Activated CD8-positive, alpha-beta memory T cell treated with anti-CD3 and anti-CD28 coated beads, Interleukin-2, amount 50 U/mL, for 48 hours (primary cell): ENCODE measurements around the gene MACROD1.

Experiments
- DNase-seq: peaks from one replicate; pipeline ENCODE4 v3.0.0-alpha.2; 2020

Gene MACROD1

GRCh38 chr11:64128255-64129006 is 37.5 kb downstream of the MACROD1 start:
- DNase-seq: no peak

DNA sequence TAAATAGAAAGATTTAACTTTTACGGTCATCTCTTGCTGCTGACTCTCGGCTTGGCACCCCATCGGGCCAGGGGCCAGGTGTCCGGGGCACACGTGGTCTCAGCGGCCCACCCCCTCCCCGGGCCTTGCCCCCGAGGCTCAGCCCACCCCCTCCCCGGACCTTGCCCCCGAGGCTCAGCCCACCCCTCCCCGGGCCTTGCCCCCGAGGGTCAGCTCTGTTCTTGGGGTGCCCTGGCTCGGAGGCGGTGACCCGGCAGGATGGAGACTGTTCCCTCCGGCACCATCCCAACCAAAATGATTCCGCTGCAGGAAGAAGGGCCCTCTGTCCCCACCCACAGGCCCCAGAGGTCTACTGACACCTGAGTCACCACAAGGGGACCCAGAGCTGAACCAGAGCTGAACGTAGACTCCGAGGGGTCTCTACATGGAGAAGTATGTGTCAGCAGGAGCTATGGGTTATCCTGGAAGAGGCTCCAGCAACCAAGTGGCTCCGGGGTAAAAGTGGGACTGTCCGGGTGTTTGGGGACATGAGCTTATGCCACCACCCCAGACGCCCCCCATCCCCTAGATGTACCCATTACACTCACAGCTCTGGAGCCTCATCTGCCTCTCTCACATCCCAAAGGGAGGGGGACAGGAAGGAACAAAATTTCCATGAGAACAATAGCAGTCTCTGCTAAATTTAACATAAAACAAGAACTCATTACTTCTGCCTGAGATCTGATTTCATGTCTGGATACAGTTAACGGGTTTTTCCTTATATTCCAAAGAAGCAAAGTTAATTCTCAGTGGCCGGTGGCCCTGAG is 38.4 kb downstream of the MACROD1 start:
- no peak for DNase-seq

GRCh38 chr11:64126796-64127195 is 39.1 kb downstream of the MACROD1 start:
- DNase-seq: no peak

GRCh38 chr11:64126371-64126770 is 39.5 kb downstream of the MACROD1 start:
- DNase-seq: no peak

- no peak for DNase-seq
Measured at GRCh38 chr11:64125676-64126075, 40.2 kb downstream of the MACROD1 start.

DNA sequence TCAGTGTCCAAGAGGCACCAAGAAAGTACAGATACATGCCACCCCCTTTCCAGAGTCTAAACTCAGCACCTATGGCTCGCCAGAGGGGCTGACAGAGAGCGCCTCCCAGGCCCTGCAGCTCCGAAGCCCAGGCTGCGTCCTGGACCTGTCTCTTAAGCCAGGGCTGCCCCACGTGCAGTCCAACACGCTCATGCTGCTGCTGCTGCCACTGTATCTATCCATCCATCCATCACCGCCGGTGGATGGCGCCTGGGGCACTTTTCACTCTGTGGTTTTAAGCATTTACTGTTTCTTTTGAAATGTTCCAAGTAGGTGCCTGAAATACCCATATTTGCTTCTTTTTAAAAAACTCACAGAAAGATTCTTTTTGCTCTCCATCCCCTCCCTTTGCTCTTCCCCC is 41.8 kb downstream of the MACROD1 start:
- no peak for DNase-seq

GRCh38 chr11:64123679-64124078 is 42.2 kb downstream of the MACROD1 start:
- DNase-seq: no peak

GRCh38 chr11:64122411-64123410 is 43.2 kb downstream of the MACROD1 start:
- DNase-seq: no peak

GRCh38 chr11:64121663-64122410 is 44.1 kb downstream of the MACROD1 start:
- no peak for DNase-seq

- no peak for DNase-seq
Measured at GRCh38 chr11:64120951-64121569, 44.9 kb downstream of the MACROD1 start.

- DNase-seq: no peak
Measured at GRCh38 chr11:64119700-64120099, 46.2 kb downstream of the MACROD1 start.

DNA sequence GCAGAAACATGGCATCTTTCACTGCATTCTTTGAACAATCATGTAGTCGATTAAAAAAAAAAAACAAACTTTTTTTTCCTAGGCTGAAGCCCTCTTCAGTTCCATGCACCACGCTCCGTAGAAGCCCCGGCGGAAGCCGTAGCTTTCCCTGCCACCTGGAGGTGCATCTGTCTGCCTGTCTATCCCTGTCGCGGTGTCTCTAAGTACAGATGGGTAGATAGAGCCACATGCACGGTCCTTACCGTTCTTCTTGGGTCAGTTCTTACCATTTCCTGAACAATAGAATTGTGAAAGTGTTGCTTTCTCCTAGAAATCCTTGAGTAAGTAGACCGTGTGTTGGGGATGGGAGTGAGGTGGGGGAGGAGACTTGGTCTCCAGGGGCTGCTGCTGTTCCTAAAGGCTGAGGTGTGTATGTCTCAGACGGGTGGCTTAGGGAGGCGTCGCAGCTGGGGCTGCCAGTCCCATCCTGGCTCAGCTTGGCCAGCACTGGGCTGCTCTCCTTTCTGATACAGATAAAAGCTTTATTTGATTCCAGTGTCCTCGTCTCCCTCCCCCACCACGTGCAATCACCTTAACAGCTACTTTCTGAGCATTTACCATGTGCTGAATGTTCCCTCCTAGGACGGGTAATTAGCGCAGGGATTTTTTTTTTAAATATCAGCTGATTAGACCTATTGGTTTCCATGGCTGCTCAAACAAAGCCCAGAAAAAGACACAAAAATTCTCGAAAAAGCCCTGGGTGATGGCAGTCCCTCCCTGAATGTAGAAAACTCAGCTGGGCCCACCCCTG is 46.8 kb downstream of the MACROD1 start:
- DNase-seq: no peak

GRCh38 chr11:64117763-64118459 is 48.0 kb downstream of the MACROD1 start:
- no peak for DNase-seq

DNA sequence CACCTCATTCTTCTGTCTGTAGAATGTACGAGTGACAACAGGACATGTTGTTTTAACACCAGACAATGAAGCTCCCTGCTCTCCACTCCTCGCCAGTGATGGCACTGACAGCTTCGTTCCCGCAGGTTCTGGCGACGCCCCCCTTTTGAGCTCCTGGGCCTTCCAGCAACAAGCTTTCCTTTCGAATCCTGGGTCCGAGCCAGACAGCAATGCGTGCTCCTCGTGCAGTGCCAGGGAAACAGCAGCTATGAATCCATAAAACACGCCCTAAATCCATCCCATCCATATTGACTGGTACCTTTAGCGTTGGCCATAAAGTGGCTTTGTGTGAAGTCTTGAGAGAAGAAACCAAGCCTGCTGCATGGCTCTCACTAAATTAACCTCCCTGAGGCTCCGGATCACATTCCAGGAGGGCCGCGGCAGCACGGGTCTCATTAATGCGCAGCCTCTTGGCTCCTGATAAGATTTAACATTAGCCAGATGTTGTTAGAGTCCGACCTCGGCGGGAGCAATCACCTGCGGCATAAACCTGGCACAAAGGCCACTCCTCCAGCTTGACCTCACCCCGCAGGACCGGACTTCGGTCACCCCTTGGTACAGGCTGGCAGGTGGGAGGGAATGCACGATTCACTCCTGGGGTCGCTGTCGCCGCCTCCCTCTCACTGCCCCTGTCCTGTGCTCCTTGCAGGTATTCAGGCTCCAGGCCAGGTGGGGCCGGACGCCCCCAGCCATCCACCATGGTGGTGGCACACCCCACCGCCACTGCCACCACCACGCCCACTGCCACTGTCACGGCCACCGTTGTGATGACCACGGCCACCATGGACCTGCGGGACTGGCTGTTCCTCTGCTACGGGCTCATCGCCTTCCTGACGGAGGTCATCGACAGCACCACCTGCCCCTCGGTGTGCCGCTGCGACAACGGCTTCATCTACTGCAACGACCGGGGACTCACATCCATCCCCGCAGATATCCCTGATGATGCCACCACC is 50.1 kb downstream of the MACROD1 start:
- no peak for DNase-seq

DNA sequence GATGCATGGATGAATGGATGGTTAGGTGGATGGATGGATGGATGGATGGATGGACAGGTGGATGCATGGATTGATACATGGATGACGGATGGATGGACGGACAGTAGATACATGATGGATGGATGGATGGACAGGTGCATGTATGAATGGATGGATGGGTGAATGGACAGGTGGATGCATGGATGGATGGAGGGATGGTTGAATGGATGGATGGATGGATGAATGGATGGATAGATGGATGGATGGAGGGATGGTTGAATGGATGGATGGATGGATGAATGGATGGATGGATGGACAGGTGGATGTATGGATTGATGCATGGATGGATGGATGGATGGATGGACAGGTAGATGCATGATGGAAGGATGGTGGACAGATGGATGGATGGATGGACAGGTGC is 51.7 kb downstream of the MACROD1 start:
- DNase-seq: no peak

- DNase-seq: no peak
Measured at GRCh38 chr11:64113462-64113780, 52.5 kb downstream of the MACROD1 start.

GRCh38 chr11:64112771-64113461 is 53.0 kb downstream of the MACROD1 start:
- DNase-seq: no peak
